ENCODE measurements around the gene SLC35B3. TPM values are rescaled to one million over a fixed set of nuclear protein-coding genes. Genes with fewer than 3 reads are reported as not detected.
"Not testable (repeated sequence)": the region's sequence is repeated elsewhere in the genome, so short reads cannot be mapped to it uniquely, and the experiment has no call there.

Gene SLC35B3
- total and polyA plus RNA-seq, 12 donors = 8.2 to 19.8 (median 13.1) TPM

GRCh38 chr6:8415280-8415679, 20.1 kb downstream of the SLC35B3 start:
- H3K9me3 ChIP-seq (replicated peaks in 1 of 3) = no peaks in the 10 kb centered on the region
- no peaks in the 10 kb centered on the region for H3K4me1 ChIP-seq (replicated peaks in 1 of 2)
- no peak for TF ChIP-seq CTCF (IDR thresholded peaks at IDR 0.05)
- no peak for TF ChIP-seq POLR2A (IDR thresholded peaks at IDR 0.05)
- intact Hi-C loops (cut with DNase I) = no loop called here
- H3K36me3 ChIP-seq (replicated peaks in 1 of 2) = peaks cover 0 to 51% of the 10 kb centered on the region in 2 donors
- no peaks in the 10 kb centered on the region for H3K27me3 ChIP-seq
- no peak for DNase-seq
- 93 to 99% (median 96%) methylated on average over 3 of the region's 3 CpGs for WGBS, 4 donors
- H3K27ac ChIP-seq = no peak overlapping the region
- no peak overlapping the region for H3K4me3 ChIP-seq

- H3K4me1 ChIP-seq (replicated peaks in 1 of 2) = no peaks in the 10 kb centered on the region
- H3K36me3 ChIP-seq (replicated peaks in 1 of 2) = peaks cover 0 to 51% of the 10 kb centered on the region in 2 donors
- WGBS, 4 donors = 89 to 97% (median 93%) methylated on average over 3 of the region's 3 CpGs
- TF ChIP-seq POLR2A (IDR thresholded peaks at IDR 0.05) (no peak), CTCF (IDR thresholded peaks at IDR 0.05) (no peak)
- H3K4me3 ChIP-seq = no peak overlapping the region
- no peak overlapping the region for H3K27ac ChIP-seq
- no peaks in the 10 kb centered on the region for H3K9me3 ChIP-seq (replicated peaks in 1 of 3)
- H3K27me3 ChIP-seq = no peaks in the 10 kb centered on the region
- intact Hi-C loops (cut with DNase I) = no loop called here
- DNase-seq = no peak
Observed at GRCh38 chr6:8414844-8415243, 20.5 kb downstream of the SLC35B3 start.

- intact Hi-C loops (cut with DNase I); H3K4me3 ChIP-seq; DNase-seq; H3K4me1 ChIP-seq (replicated peaks in 1 of 2); H3K27me3 ChIP-seq; H3K36me3 ChIP-seq (replicated peaks in 1 of 2); H3K27ac ChIP-seq; H3K9me3 ChIP-seq (replicated peaks in 1 of 3): not testable (repeated sequence)
- WGBS, 4 donors = 80 to 89% (median 84%) methylated on average over 3 to 4 of the region's 4 CpGs
Observed at GRCh38 chr6:8405946-8406345, 29.4 kb downstream of the SLC35B3 start.

- TF ChIP-seq CTCF (IDR thresholded peaks at IDR 0.05) = no peak
- TF ChIP-seq POLR2A (IDR thresholded peaks at IDR 0.05) = no peak
- DNase-seq = no peak
- Histone ChIP-seq H3K27ac (no peak overlapping the region), H3K4me3 (no peak overlapping the region), H3K4me1 (replicated peaks in 1 of 2) (no peaks in the 10 kb centered on the region), H3K36me3 (replicated peaks in 1 of 2) (no peaks in the 10 kb centered on the region), H3K9me3 (replicated peaks in 1 of 3) (no peaks in the 10 kb centered on the region), H3K27me3 (no peaks in the 10 kb centered on the region)
- 95 to 100% (median 98%) methylated on average over 1 of the region's 1 CpG for WGBS, 4 donors
- intact Hi-C loops (cut with DNase I) = no loop called here
Observed at GRCh38 chr6:8402546-8402945, 32.8 kb downstream of the SLC35B3 start.

GRCh38 chr6:8400663-8401062, 34.7 kb downstream of the SLC35B3 start:
- H3K9me3 ChIP-seq (replicated peaks in 1 of 3) = no peaks in the 10 kb centered on the region
- 65 to 75% (median 70%) methylated on average over 1 of the region's 1 CpG for WGBS, 4 donors
- no peak overlapping the region for H3K27ac ChIP-seq
- intact Hi-C loops (cut with DNase I) = no loop called here
- H3K4me1 ChIP-seq (replicated peaks in 1 of 2) = no peaks in the 10 kb centered on the region
- H3K27me3 ChIP-seq = no peaks in the 10 kb centered on the region
- DNase-seq = no peak
- TF ChIP-seq POLR2A (IDR thresholded peaks at IDR 0.05) = no peak
- TF ChIP-seq CTCF (IDR thresholded peaks at IDR 0.05) = no peak
- H3K36me3 ChIP-seq (replicated peaks in 1 of 2) = no peaks in the 10 kb centered on the region
- no peak overlapping the region for H3K4me3 ChIP-seq

All from adrenal gland (tissue), 12 donors.